Hematopoietic multipotent progenitor cell treated with erythropoietin and hydrocortisone succinate and interleukin-3 and kit ligand, for 8 days (in vitro differentiated cells): ENCODE measurements around the gene LONP1.
"Not testable (repeated sequence)": the region's sequence is repeated elsewhere in the genome, so short reads cannot be mapped to it uniquely, and the experiment has no call there.

ENCODE experiments used
- DNase-seq: peaks from one replicate; pipeline ENCODE4 v3.0.0-alpha.2; 2015

LONP1 gene

GRCh38 chr19:5692723-5693194 lies 27.2 kb downstream of the LONP1 start:
- no peak for DNase-seq

DNA sequence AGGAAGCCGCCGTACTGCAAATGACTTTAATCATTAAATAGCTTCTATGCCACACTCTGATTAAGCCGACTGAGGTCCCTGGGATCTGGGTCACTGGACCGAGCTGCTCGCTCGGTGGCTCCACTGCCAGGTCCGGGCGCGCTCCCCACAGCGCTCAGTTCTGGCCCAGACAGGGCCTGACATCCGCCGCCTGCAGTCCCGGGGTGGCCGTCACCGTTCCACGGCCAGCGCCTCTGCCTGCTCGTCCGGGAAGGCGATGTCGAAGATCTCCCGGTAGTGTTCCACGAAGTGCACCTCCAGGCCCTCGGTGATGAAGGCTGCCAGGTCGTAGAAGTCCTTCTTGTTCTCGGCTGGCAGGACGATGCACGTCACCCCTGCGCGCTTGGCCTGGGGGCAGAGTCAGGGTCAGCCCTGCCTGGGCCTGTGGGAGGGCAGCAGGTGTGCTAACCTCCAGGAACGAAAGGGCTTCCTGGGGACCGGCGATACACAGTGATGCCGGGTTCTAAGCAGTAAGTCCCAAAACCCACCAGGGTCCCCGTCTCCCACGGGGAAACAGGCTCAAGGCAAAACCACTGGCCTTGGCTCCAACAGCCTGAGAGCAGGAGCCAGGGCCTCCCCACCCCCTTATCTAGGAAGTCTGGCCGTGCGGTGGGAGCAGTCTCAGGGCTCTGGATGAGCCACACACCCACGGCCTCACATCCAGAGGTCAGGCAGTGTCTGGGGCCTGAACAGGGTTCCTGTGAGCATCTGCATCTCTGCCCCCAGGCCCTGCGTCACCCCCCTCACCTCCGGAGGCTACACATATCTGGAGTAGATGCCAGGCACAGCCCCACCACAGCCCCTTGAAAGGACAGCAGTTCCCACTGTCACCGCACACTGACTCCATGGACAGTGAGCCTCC lies 27.9 kb downstream of the LONP1 start:
- peak; percentile 40 for DNase-seq

- DNase-seq, result peak; percentile 73
These were observed 28.8 kb downstream of the LONP1 start for GRCh38 chr19:5690955-5691821.

DNA sequence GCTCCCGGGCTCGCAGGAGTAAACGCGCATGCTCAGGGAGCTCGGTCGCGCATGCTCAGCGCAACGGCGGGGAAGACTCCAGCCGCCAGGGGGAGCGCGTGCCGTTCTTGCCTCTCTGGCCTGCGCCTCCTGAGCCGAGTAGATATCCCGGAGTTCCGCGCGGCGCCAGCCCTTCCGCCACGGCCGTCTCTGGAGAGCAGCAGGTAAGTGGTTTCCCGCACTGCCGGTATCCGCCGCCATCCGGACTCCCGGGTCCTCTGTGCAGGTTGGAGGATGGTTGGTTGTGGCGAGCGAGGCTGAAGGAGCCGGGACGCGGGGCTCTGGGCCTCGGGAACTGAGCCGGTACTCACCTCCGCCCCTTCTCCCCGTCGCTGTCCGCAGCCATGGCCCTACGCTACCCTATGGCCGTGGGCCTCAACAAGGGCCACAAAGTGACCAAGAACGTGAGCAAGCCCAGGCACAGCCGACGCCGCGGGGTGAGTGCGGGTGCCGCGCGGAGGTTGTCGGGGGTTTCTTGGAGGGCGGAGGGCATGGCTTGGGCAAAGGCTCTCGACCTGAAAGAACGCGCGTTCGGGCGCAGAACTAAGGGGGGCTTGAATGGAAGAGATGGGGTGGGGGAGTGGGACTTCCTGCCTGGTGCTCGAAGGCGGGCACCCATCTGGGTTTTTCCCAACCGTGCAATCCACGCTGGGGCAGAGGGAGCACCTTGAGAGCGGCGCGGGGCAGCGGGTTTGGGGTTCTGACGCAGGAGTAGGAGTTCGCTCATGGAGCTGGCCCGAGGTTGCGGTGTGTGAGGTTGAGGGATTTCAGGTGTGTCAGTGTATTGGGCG lies 29.6 kb downstream of the LONP1 start, which contains the start of gene RPL36:
TSS of gene RPL36 (plus strand) at position 171 of the 830 bp plus-strand sequence. CDS start at position 384, 213 bp downstream.
- DNase-seq, result peak; percentile 96

DNA sequence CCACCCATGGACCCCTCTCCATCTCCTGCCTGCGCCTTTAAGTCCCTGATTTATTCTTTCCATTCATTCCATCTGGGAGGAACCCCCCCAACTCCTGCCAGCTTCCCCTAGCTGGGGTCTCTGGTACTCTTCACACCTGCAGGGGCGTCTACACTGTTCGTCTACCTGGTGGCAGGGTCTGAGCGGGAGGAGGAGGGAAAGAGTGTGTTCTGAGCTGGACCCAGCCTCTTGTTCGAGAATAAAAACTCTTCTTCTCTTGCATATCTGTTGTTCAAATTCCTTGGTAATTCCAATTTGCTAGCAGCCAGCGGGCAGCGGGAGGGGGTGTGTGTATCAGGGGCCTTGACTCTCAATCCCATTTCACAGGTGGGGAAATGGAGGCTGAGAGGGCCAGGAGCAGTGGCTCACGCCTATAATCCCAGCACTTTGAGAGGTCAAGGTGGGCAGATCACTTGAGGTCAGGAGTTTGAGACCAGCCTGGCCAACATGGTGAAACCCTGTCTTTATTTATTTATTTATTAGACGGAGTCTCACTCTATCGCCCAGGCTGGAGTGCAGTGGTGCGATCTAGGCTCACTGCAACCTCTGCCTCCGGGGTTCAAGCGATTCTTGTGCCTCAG lies 31.6 kb downstream of the LONP1 start:
- DNase-seq, result not testable (repeated sequence)

DNA sequence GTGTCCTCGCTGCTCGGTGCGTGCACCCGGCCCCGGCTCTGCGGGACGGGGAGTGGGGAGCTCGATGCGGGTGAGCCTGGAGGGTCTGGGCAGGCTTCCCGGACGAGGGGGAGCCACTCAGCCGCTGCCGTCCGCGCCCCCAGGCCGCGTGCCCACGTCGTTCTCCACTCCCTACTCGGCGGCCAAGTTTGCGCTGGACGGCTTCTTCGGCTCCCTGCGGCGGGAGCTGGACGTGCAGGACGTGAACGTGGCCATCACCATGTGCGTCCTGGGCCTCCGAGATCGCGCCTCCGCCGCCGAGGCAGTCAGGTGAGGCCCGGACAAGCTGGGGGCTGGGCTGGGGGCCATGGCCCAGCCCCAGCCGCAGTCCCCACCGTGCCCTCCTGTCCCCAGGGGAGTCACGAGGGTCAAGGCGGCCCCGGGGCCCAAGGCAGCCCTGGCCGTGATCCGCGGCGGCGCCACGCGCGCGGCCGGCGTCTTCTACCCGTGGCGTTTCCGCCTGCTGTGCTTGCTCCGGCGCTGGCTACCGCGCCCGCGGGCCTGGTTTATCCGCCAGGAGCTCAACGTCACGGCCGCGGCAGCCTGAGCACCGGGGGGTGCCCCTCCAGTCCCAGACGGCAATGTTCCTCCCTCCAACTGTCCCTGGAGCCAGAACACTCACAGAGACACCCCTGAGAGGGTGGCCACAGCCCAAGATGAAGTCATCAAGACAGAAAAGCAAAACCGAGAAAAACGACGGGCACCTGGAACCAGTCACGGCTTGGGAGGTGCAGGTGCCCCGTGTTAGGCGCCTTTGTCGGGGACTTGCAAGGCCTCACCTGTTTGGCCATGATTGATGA lies 32.4 kb downstream of the LONP1 start:
- DNase-seq, result no peak

DNA sequence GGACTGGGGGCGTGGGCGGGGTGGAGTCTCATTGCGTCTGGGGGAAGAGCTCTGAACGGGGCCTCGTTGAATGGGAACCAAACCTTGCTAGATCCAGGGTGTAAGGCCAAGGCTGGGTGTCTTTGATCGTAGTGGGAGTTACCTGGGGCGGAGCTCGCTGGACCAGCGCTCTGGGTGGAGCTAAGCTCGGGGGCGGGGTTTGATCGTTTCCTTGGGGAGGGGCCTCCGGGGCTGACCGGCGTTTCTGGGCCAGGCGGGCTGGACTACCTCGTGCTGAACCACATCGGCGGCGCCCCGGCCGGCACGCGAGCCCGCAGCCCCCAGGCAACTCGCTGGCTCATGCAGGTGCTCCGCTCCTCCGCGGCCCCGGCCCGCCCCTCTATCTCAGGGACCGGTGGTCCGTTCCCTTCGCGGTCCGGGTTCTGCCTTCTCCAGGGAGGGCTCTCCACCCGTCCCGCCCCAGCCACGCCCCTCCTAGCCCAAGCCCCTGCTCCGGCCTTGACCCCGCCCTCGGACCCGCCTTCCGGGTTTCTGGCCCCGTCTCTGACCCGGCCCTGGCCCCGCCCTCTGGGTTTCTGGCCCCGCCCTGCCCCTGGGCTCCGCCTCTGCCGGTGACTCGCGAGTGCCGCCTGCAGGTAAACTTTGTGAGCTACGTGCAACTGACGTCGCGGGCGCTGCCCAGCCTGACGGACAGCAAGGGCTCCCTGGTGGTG lies 33.1 kb downstream of the LONP1 start:
- peak; percentile 95 for DNase-seq

GRCh38 chr19:5686326-5686646 lies 33.7 kb downstream of the LONP1 start:
- no peak for DNase-seq

GRCh38 chr19:5684694-5685430 lies 35.1 kb downstream of the LONP1 start:
- DNase-seq, result no peak

GRCh38 chr19:5683177-5683886 lies 36.6 kb downstream of the LONP1 start:
- no peak for DNase-seq

DNA sequence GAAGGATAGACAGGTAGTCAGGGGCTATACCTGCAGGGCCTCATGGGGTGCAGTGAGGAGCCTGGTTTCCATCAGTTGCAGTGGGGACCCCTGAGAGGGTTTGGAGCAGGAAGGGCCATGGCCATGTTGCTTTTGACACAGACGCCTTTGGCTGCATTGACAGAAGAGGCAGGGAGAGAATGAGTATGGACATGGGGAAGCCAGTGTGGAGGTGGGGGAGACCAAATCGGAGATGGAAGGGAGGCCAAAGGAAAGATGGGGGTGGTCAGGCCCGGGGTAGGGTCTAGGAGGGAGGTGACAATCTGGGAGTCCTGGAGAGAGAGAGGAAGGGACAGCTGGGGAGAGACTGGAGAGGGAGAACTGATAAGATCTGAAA lies 37.9 kb downstream of the LONP1 start:
- DNase-seq, result no peak

GRCh38 chr19:5681391-5682106 lies 38.4 kb downstream of the LONP1 start:
- DNase-seq, result no peak

DNA sequence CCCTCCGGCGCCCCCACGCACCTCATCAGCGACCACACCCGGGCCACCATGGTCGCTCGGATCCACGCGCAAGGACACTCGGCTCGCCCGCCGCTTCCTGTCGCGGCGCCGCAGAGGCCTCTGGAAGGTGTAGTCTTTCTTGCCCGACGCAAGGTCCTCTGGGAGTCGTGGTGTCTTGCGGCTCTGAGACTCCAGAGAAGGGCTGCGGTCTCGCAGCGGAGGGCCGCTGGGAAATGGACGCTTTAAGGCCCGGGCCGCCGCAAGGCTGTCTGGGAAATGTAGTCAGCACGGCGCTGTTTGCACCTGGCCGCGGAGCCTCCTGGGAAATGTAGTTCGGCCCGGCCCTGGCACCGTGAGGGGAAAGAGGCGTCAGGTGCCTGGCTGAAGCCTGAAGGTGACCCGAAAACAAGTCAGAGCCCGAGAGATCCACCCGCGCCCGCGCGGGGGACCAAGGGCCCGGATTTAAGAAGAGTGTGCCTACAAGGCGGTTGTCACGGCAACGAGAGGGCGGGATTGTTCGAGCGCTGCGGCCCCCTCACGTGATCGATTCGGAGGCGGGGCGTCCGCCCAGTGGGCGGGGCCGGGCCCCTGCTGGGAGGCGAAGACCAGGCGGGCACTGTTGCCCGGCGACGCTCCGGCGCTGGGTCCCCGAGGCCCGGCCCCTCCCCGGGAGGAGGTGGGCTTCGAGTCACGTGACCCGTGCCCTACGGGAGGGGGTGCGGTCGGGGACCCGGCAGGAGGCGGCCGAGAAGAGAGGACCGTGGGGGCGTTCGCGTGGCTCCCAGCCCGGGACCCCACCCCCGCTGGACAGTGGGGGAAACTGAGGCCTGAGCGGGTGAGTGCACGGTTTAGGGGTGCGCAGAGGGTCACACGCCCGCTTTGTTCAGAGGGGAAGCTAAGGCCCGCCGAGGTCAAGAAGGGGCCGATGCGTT lies 39.2 kb downstream of the LONP1 start, which contains the start of the genes HSD11B1L and MICOS13:
TSS of gene HSD11B1L (plus strand) at position 591 of the 932 bp plus-strand sequence. CDS start 3,806 bp downstream, outside the sequence.
TSS of gene MICOS13 (minus strand) at position 80 of the 932 bp plus-strand sequence. CDS start at position 50, 30 bp downstream.
- DNase-seq, result peak; percentile 98

DNA sequence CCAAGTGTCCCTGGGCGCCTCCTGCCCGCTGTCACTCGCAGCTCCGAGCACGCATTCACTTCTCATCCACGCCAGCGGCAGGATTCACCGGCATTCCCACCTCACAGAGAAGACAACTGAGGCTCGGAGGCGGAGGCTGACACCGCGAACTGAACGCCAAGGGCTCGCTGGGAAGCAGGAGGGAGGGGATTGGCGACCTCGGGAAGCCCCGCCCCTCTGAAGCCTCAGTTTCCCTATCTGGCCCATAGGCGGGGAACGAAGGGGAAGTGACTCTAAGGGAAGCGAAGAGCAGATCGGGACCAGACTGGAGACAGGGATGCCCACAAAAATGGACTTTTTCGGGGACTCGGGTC lies 39.9 kb downstream of the LONP1 start:
- no peak for DNase-seq

GRCh38 chr19:5679289-5680083 lies 40.5 kb downstream of the LONP1 start:
- no peak for DNase-seq

GRCh38 chr19:5678071-5678718 lies 41.8 kb downstream of the LONP1 start:
- no peak for DNase-seq
